NB4 (cell line): Measurements from ENCODE around the gene HOXB3.

Source experiments
- POLR2A ChIP-seq: IDR thresholded peaks from 2 replicates; pipeline ENCODE4 v1.6.1; 2011; ENCODE audit warnings: mild to moderate bottlenecking; ENCODE audit not compliant: insufficient read length; ENCODE audit errors: extremely low read depth
- TF ChIP-seq, protein P1 (sequence below): IDR thresholded peaks from one replicate; pipeline ENCODE4 v1.5.1; 2012; ENCODE audit warnings: low read depth, low read length
- TF ChIP-seq, protein P2 (sequence below): IDR thresholded peaks from 2 replicates; pipeline ENCODE4 v1.6.1; 2011; ENCODE audit warnings: low read depth, low read length

DNA sequence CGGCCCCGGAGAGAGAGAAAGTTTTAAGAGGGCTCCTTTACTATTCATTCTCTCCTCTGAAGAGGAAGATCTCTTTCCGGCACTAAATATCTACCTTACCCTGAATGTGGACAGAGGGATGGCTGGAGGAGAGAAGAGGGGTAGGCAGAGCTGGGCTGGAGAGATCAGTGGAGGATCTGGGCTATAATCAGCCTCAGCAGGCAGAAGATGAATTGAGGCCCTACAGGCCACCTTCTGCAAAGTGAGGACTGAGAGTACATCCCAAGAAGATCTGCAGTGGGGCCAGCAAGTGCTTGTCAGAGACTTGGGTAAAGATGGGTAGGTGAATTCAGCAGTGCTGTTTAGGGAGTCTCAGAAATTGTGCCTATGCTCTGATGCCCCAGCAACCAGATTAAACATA lies 52.7 kb downstream of the HOXB3 start:
- TF ChIP-seq POLR2A, result no peak
- TF ChIP-seq, protein P1, sequence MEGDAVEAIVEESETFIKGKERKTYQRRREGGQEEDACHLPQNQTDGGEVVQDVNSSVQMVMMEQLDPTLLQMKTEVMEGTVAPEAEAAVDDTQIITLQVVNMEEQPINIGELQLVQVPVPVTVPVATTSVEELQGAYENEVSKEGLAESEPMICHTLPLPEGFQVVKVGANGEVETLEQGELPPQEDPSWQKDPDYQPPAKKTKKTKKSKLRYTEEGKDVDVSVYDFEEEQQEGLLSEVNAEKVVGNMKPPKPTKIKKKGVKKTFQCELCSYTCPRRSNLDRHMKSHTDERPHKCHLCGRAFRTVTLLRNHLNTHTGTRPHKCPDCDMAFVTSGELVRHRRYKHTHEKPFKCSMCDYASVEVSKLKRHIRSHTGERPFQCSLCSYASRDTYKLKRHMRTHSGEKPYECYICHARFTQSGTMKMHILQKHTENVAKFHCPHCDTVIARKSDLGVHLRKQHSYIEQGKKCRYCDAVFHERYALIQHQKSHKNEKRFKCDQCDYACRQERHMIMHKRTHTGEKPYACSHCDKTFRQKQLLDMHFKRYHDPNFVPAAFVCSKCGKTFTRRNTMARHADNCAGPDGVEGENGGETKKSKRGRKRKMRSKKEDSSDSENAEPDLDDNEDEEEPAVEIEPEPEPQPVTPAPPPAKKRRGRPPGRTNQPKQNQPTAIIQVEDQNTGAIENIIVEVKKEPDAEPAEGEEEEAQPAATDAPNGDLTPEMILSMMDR, result no peak
- TF ChIP-seq, protein P2, sequence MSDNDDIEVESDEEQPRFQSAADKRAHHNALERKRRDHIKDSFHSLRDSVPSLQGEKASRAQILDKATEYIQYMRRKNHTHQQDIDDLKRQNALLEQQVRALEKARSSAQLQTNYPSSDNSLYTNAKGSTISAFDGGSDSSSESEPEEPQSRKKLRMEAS, result no peak
